ENCODE measurements around the gene CLIC3.
A peak's percentile ranks its signal among the peaks of the same experiment; 100 is the strongest.
"Not testable (repeated sequence)": the region's sequence is repeated elsewhere in the genome, so short reads cannot be mapped to it uniquely, and the experiment has no call there.

Gene CLIC3, protein sequence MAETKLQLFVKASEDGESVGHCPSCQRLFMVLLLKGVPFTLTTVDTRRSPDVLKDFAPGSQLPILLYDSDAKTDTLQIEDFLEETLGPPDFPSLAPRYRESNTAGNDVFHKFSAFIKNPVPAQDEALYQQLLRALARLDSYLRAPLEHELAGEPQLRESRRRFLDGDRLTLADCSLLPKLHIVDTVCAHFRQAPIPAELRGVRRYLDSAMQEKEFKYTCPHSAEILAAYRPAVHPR

DNA sequence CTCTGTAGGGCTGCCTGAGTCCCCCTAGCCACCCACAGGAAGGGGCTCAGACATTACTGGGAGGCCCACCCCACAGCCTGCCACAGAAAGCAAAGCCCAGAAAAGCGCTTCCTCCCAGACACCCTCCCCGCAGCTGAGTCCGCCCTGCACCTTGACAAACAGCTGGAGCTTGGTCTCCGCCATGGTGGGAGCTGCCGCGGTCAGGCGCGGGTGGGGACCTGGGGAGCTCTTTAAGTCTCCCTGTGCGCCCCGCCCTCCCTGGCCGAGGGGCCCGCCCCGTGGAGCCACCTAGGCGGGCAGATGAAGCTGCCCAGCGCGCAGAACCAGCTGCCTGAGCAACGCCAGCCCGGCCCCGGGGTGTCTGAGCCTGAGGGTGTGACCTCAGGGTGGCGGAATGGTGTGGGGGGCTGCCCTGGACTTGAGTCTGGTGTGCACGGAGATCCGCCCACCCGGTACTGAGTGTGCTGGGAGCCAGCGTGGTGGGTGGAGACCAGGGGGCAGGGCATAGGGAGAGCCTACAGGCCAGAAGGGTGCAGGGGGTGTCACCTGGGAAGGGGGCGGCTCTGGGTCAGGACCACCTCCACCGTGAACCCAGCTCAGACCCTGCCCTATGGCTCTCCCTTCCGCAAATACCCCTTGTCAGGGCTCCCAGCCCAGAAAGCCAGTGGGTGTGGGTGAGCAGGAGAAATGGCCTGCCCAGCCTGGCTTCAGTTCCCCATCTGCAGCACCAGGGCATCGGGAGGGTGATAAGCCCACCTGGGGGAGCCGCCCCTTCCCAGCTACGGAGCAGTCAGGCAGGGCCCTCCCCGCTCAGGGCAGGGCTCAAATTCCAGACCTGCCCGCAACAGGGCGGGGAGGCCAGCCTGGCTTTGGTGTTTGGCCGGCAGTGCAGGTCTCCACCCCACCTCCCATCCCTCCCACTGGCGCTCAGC lies at the start of gene CLIC3:
Gene CLIC3 (minus strand): TSS at position 208 of the 932 bp plus-strand sequence. CDS start 25 bp downstream, at position 183.
- peak; percentile 65 for DNase-seq

DNA sequence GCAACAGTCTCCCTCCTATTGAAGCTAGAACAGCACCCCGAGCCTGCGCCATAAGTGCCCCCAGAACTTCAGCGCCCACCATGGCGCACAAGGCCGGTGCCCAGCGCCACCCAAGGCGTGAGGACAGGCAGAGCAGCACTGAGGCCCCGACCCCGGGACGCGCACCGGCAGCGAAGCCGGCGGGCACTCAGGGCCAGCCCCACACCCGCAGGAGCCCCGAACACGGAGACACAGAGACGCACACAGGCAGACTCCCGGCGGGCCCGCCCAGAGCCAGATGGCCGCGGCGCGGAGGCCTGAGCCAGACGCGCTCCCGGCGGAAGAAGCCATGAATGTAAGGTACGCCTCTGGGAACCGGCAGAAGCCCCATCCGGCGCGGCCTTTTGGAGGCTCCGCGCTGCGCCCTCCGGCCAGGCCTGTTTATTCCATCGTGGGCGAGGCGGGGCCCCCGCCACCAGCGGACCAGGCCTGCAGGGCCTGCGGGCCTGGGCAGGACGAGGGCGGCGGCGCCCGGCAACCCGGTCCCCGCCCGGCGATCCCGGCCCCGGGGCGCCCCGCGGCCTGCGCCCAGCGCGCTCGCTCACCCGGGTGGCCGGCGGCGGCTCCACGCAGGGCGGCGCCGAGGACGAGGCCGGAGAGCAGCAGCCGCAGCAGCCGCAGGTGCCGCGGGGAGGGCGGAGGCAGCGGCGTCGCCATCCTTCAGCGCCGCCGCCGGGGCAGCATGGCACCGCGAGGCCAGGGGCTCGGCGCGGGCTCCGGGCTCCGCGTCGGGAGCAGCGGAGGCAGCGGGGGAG lies 49.1 kb upstream of the CLIC3 start:
- no peak for DNase-seq

DNA sequence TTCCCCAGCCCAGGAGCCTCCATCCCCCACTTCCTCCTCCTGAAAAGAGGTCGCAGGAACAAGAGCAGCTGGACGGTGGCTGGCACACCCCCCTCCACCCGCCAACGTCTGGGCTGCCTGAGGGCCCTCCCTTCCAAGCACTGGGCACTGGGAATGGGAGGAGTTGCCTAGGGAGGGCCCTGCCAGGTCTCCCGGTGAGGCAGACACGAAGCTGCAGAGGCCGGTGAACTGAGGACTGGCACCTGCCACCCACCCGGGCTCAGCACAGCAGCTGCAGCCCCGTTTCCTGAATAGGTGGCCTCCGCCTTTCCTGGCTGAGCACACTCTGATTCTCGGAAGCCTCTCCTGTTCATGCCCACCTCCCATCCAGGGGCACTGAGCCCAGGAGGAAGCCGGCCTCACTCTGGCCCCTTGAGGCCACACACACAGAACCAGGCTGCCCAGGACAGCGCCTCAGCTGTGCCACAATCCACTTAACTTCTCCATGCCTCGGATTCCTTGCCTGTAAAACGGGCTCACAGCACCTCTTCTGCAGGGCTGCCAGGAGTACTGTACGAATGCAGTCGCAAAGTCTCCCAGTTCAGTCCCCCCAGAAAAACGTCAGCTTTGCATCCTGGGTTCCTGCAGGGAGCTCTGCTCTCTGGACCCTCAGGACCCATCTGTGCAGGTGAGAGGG lies 48.3 kb upstream of the CLIC3 start:
- no peak for DNase-seq

DNA sequence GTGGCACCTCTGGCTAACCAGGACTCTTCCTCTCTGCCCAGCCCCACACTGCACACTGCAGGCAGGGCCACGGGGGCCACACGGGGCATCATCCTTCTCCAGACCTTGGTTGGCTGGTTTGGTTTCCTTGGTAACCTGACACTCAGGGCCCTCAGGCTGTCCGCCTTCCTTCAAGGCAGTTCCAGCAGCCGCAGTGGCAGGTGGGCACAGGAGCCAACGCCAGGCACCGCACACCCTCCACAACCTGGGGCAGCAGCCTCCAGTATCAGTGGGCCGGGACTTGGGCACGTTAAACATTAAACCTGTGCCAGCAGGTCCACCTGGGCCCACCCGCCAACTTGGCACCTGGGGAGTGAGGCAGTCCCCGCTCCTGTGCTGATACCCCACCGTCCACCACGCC lies 47.7 kb upstream of the CLIC3 start:
- DNase-seq, result no peak

DNA sequence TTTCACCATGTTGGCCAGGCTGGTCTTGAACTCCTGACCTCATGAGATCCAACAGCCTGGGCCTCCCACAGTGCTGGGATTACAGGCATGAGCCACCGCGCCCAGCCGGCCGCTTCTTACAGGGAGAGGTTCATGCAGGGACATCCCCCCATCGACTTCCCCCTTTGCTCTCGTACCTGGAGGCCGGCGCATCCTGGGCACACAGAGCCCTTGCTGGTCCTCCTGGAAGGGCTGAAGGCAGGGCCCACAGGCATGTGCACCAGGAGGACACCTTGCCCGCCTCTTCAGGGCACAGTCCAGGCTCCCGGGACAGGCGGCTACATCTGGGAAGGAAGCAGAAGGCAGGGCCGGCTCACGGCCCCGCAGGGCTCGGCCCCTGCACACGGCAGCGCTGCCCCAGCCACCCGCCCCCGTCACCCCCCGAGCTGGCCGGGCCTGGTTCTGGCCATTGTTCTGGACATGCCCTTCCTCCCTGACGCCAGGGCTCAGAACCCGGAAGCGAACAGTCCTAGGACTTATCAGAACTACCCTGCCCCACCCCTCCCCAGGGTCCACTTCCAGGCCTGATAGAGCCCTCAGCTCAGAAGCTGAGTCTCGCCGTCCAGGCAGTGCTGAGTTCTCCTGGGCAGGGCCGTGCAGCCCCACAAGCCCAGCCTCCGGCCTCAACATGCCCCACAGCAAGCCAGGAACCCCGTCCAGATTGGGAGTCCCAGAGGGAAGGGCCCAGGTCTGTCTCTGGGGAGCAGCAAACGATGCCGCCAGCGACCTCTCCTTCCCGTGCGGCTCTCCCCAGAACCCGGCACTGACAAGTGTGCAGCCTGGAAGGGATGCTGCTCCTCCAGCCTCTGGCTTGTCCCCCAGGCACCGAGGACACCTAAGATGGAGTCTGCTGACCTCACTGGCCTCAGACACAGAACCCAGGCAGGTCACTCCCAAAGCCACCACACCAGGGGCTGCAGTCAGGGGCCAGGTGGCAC lies 46.7 kb upstream of the CLIC3 start:
- DNase-seq, result no peak

DNA sequence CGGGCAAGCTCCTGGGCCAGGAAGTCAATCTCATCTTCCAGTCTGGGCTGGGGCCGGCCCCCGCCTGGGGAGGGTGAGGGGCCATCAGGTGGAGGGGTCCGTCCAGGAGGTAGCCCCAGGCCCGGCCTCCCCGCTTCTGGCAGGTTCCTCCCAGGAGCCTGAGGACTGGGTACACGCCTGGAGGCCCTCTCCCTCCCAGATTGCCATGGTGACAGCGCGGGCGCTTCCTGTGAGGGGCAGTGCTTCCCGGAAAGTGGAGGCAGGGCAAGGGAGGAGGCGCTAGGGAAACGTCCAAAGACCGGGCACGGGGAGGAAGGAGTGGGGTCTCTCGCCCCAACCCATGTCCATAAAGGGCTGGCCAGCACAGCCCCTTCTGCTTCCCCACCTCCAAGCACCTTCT lies 44.8 kb upstream of the CLIC3 start:
- DNase-seq, result no peak

DNA sequence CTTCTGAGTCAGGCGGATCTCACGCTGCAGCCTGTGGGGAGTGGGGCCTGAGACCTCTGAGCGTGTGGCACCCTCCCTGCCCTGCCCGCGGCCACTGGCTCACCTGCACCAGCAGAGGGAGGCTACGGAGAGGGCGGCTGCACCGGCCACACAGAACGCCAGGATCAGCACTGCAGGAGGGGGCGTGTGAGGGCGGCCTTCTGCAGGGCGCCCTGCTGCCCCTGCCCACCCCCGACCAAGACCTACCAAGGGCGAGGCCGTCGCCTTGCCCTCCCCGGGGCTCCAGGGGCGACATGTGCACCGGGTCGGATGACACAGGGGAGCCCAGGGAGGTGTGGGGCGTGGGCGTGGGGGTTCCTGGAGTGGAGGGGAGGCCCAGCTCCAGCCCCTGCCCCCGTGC lies 44.2 kb upstream of the CLIC3 start:
- no peak for DNase-seq

DNA sequence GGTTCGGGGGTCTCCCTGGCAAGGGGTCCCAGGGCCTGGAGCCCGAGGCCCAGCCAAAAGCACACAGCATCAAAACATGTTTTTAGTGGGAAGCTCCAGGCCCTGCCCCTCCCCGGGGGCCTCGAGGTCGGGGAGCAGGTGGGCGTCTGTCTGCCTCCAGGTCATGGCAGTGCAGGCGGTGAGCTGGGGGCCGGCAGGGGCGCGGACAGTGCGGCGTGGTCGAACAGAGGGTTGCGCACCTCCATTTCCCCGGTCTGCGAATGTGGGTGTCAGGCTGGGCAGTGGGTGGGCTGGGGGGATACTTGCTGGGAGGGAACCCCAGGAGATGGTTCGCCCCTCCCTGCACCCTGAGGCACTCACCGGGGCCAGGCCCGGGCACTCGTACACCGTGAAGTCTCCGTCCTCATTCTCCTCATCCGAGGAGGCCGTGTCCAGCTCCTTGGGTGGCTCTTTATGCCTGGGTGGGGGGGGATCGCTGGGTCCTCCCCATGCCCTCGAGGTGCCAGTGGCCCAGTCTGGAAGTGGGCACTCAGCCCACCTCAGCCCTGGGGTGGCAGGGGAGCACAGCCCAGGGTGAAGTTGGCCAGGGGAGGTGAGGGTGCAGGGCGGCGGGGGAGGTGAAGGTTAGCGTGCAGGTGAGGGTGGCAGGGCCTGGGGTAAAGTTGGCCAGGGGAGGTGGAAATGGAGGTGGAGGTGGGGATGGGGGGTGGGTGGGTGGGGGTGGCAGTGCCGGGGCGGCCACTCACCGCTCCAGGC lies 43.4 kb upstream of the CLIC3 start:
- no peak for DNase-seq

DNA sequence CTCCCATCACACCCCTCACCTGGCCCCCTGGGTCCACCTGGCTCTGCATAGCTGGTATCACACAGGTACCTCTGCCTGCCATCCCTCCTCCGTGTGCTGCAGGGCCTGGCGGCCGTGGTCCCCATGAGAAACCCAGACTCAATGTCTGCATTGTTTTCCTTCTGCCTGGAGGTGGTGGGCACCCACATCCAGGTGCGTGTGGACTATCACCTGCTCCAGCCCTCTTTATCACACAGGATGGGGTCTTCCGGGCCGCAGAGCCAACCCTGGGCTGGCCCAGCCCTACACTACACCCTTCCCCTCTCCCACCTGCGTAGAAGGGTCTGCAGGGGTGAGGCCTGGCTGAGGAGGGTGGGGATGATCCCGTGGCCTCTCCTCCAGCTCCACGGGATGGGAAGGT lies 42.5 kb upstream of the CLIC3 start:
- DNase-seq, result no peak

DNA sequence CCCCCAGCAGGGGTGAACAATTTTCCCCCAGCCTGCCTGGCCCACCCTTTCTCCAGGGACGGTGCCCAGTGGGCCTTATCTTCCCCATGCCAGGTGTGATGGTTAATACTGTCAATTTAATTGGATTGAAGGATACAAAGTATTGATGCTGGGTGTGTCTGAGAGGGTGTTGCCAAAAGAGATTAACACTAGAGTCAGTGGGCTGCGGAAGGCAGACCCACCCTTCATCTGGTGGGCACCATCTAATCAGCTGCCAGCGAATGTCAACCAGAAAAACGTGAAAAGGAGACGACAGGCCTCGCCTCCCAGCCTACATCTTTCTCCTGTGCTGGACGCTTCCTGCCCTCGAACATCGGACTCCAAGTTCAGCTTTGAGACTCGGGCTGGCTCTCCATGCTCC lies 41.1 kb upstream of the CLIC3 start:
- no peak for DNase-seq

DNA sequence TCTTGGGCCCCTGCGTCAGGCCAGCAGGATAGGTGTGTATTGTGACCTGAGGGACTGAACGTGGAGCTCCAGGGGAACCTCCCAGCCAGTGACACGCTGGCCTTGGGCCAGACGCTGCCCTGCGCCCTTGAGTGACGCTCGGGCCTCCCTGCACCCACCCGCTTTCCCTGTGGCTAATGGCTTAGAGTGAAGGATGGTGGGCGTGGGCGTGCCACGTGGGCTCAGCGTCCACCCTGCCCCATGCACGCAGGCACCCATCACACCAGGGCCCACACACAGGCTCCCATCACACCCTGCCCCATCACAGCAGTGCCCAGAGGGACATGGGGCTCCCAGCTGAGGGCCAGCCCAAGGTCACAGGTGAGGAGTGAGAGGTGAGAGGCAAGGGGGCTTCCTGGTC lies 40.7 kb upstream of the CLIC3 start:
- DNase-seq, result no peak

DNA sequence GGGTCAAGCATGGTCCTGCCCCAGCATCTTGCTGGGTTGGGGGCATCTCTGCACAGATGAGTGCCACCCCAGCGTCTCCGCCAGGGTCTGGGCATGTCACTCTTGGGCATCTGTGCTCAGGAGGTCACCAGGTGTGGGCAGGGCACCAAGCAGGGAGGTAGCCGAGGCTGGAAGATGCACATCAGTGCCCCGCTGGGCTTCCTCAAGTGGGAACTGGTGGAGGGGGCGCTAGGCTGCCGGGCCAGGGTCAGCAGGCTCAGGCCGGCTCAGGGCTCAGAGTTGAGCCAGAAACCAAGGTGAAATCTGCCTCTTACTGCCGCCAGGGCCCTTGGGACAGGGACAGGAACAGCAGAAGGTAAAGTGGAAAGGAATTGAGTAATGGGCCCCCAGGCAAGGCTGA lies 39.6 kb upstream of the CLIC3 start:
- DNase-seq, result no peak

DNA sequence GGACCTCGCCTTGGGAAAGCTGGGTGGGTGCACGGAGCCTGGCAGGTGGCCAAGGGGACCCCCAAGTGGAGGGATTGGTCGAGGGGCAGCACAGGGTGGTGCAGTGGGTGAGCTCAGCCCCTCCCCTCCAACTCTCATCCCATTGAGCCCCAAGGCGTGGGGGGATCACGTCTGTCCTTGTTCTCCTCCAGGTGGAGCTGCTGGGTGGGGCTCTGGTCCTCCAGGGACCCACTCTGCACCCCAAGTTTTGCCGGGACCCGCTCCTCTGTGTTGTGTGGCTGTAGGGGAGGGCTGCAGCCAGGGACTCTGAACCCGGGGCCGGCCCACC lies 39.1 kb upstream of the CLIC3 start:
- DNase-seq, result no peak

DNA sequence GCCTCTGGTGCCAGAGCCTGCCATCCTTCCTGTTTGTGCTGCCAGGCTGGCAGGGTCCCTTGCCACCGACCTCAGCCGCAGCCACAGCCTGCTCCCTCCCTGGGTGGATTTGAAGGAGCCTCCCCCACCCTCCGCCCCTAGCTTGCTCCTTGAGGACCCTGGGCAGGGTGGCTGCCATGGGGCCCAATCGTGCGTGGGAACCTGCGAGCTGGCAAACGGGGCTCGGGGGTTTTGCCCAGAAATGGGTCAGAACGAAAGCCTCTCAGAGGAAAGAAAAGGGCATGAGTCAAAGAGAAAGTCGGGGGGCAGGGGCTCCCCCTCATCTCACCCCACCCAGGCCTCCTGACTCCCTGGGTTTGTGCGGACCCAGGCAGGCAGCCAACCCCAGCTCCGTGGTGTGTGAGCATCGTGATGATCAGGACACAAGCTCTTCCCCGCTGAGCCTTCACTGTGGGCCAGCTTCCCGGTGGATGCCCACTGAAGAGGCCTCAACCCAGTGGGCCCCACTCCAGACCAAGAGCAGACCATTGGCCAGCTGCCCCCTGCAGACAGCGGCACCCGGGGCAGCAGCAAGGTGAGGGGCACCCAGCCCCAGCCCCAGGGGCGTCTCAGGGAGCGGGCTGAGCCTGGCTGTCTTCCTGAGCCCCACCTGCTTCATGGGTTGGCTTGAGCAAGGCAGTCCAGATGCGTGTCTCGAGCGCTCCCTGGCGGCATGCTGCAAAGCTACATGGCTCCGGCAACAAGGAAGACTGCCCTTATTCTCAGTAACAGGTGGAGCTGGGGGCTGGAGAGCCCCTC lies 38.5 kb upstream of the CLIC3 start:
- peak; percentile 94 for DNase-seq

DNA sequence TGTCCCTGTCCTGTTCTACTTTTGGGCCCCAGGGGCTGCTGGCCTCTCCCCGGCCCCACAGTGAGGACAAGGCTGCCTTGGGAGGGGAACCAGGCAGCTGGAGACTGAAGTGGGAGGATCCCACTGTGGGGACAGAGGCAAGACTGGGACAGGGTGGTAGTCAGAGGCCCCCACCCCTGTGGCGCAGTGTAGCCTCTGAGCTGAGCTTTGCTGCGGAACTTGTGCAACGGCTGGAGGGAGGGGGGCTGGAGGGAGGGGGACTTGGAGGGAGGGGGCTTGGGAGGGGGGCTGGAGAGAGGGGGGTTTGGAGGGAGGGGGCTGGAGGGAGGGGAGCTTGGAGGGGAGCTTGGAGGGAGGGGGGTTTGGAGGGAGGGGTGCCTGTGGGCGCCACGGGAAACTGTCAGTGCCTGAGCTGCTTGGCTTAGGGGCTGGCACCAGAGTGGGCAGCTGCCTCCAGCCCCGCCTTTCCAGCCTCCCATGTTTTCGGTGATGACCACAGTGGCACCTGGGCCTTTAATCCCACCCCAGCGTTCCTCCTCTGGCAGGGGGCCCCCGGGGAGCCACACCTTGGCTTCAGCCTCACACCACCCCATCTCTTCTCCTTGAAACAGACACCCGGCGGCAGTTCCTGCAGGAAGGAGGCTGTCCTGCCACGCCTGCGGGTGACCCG lies 37.8 kb upstream of the CLIC3 start:
- DNase-seq, result peak; percentile 57

DNA sequence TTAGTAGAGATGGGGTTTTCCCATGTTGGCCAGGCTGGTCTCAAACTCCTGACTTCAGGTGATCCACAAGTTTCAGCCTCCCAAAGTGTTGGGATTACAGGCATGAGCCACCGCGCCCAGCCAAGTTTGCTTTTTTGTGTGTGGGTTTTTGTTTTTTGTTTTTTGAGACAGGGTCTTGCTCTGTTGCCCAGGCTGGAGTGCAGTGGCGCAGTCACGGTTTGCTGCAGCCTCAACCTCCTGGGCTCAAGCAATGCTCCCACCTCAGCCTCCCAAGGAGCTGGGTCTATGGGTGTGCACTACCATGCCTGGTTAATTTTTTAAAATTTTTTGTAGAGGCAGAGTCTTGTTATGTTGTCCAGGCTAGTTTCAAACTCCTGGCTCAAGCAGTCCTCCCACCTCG lies 37.1 kb upstream of the CLIC3 start:
- not testable (repeated sequence) for DNase-seq

DNA sequence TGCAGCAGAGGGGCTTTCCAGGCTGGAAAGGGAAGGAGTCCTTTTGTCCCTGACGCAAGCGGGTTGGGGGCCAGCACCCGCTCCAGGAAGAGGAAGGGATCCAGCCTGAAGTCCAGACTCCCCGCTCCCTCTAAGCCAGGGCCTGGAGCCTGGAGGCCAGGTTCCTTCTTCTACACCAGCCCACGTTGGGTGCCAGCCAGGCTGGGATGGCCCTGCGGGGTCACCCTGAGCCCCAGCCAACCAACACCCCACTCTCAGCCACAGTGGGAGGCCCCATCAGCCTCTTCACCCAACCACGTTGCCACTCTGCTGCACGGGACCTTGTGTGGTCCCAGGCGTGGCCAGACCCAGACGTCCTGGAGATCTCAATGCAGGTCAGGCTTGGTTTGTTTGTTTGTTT lies 36.5 kb upstream of the CLIC3 start:
- DNase-seq, result peak; percentile 76

DNA sequence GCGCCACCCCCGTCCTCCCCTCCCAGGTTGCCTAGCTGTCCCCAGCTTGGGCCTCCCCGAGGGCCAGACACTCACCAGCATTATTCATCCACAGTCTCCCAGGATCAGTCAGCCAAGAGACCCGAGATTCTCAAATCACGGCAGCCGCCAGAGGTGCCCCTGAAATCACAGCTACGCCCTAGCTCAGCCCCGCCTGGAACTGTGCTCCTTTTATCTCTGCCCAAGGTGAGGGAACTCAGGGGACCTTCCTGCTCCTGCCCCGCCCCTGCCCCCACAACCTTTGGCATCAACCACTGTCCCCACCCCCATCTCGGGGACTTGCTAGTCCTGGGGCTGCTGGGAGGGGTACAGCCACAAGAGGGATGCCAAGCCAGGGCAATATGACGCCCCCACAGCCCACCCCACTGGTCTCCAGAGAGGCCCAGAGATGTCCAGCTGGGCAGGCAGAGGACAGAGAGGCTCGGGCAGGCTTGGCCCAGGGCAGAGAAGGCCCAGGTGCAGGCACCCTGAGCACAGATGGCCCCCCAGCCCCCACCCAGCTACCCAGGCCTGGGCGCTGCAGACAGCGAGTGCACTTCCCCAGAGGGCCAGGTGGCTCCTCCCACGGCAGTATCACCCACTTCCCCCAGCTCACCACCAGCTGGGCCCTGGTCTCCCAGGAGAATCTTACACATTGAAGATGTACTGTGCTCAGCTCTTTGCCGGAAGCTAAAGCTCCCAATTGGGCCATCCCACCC lies 35.7 kb upstream of the CLIC3 start, which contains the start of gene FUT7:
Gene FUT7 (minus strand): TSS at position 185 of the 737 bp plus-strand sequence. CDS start 97 bp downstream, at position 88.
- peak; percentile 58 for DNase-seq

Data from hematopoietic multipotent progenitor cell treated with erythropoietin and hydrocortisone succinate and interleukin-3 and kit ligand, for 6 days (in vitro differentiated cells).